Parathyroid adenoma (tissue), 2 donors: ENCODE results near the gene FAM241A.
"Not testable (repeated sequence)": the region's sequence is repeated elsewhere in the genome, so short reads cannot be mapped to it uniquely, and the experiment has no call there.

Experiments used
- H2AFZ ChIP-seq: fragments of 300-600 bp; sonication (generic); one replicate; pipeline ENCODE4 v1.7.0; 2017; ENCODE audit warnings: antibody characterized with exemption, mild to moderate bottlenecking
- H3K27ac ChIP-seq: fragments of 300-600 bp; sonication (generic); one replicate; pipeline ENCODE4 v1.7.0; 2017
- H3K27me3 ChIP-seq: fragments of 300-600 bp; sonication (generic); one replicate; pipeline ENCODE4 v1.7.0; 2017; ENCODE audit warnings: low read length; ENCODE audit not compliant: control insufficient read depth, insufficient read depth
- H3K36me3 ChIP-seq: fragments of 300-600 bp; sonication (generic); one replicate; pipeline ENCODE4 v1.7.0; 2017; ENCODE audit warnings: low read length; ENCODE audit not compliant: control insufficient read depth, insufficient read depth
- H3K4me1 ChIP-seq: fragments of 300-600 bp; sonication (generic); one replicate; pipeline ENCODE4 v1.7.0; 2017; ENCODE audit warnings: control low read depth
- H3K4me2 ChIP-seq: fragments of 300-600 bp; sonication (generic); one replicate; pipeline ENCODE4 v1.7.0; 2017; ENCODE audit warnings: low read length
- H3K4me3 ChIP-seq: fragments of 300-600 bp; sonication (generic); one replicate; pipeline ENCODE4 v1.7.0; 2017; ENCODE audit warnings: low read depth, low read length
- H3K79me2 ChIP-seq: fragments of 300-600 bp; sonication (generic); one replicate; pipeline ENCODE4 v1.7.0; 2017; ENCODE audit warnings: control low read depth
- H3K9ac ChIP-seq: fragments of 300-600 bp; sonication (generic); one replicate; pipeline ENCODE4 v1.7.0; 2017; ENCODE audit warnings: mild to moderate bottlenecking
- H3K9me3 ChIP-seq: fragments of 300-600 bp; sonication (generic); one replicate; pipeline ENCODE4 v1.7.0; 2017; ENCODE audit warnings: low read length; ENCODE audit not compliant: control insufficient read depth
- CTCF ChIP-seq: fragments of 300-600 bp; sonication (generic); IDR thresholded peaks from one replicate; pipeline ENCODE4 v1.7.0; 2017; ENCODE audit warnings: antibody characterized with exemption, mild to moderate bottlenecking
- donor health status: primary hyperparathyroidism.

FAM241A gene

GRCh38 chr4:112170451-112170993, 25.3 kb downstream of the FAM241A start:
- no peak for TF ChIP-seq CTCF
- Histone ChIP-seq H3K36me3 (no peaks in the 10 kb centered on the region), H3K4me3 (no peak overlapping the region), H3K27ac (no peak overlapping the region), H3K79me2 (no peaks in the 10 kb centered on the region), H2AFZ (no peak overlapping the region), H3K9me3 (no peaks in the 10 kb centered on the region), H3K4me2 (no peak overlapping the region), H3K27me3 (no peaks in the 10 kb centered on the region), H3K9ac (no peak overlapping the region), H3K4me1 (no peaks in the 10 kb centered on the region)

- not testable (repeated sequence) for H3K9ac ChIP-seq, H3K79me2 ChIP-seq, H3K4me2 ChIP-seq, H3K4me1 ChIP-seq, H3K27ac ChIP-seq, H3K9me3 ChIP-seq, H2AFZ ChIP-seq, H3K4me3 ChIP-seq, H3K36me3 ChIP-seq, H3K27me3 ChIP-seq
These were observed 26.0 kb downstream of the FAM241A start for GRCh38 chr4:112171051-112171763.

GRCh38 chr4:112172180-112172579, 26.9 kb downstream of the FAM241A start:
- TF ChIP-seq CTCF = no peak

GRCh38 chr4:112173593-112174558, 28.6 kb downstream of the FAM241A start:
- H3K9me3 ChIP-seq = no peaks in the 10 kb centered on the region
- no peaks in the 10 kb centered on the region for H3K36me3 ChIP-seq
- no peaks in the 10 kb centered on the region for H3K4me1 ChIP-seq
- no peak for TF ChIP-seq CTCF
- H3K9ac ChIP-seq = no peak overlapping the region
- H3K4me2 ChIP-seq = no peak overlapping the region
- no peak overlapping the region for H2AFZ ChIP-seq
- H3K27ac ChIP-seq = no peak overlapping the region
- no peak overlapping the region for H3K4me3 ChIP-seq
- H3K79me2 ChIP-seq = no peaks in the 10 kb centered on the region
- H3K27me3 ChIP-seq = no peaks in the 10 kb centered on the region

More at GRCh38 chr4:112172180-112172579, 26.9 kb downstream of the FAM241A start:
- no peaks in the 10 kb centered on the region for H3K36me3 ChIP-seq
- H3K4me1 ChIP-seq = no peaks in the 10 kb centered on the region
- H2AFZ ChIP-seq = no peak overlapping the region
- no peaks in the 10 kb centered on the region for H3K27me3 ChIP-seq
- no peak overlapping the region for H3K4me2 ChIP-seq
- H3K9me3 ChIP-seq = no peaks in the 10 kb centered on the region
- H3K27ac ChIP-seq = no peak overlapping the region
- H3K9ac ChIP-seq = no peak overlapping the region
- H3K79me2 ChIP-seq = no peaks in the 10 kb centered on the region
- H3K4me3 ChIP-seq = no peak overlapping the region

GRCh38 chr4:112175840-112176239, 30.6 kb downstream of the FAM241A start:
- Histone ChIP-seq H3K9ac (no peak overlapping the region), H3K27me3 (no peaks in the 10 kb centered on the region), H3K27ac (no peak overlapping the region), H3K4me2 (no peak overlapping the region), H3K36me3 (no peaks in the 10 kb centered on the region), H2AFZ (no peak overlapping the region), H3K79me2 (no peaks in the 10 kb centered on the region), H3K4me3 (no peak overlapping the region), H3K9me3 (no peaks in the 10 kb centered on the region), H3K4me1 (no peaks in the 10 kb centered on the region)
- TF ChIP-seq CTCF = no peak
